ENCODE data around the gene MYMX. TPM values are rescaled to one million over a fixed set of nuclear protein-coding genes. Genes with fewer than 3 reads are reported as not detected.

Gene MYMX
- total and polyA plus RNA-seq, 2 of the 13 experiments (the other 11 are each of a cell fraction or from before 2014, with no cell fraction given): not detected

- TF ChIP-seq CBFB (CRISPR knock-in tag; IDR thresholded peaks at IDR 0.05) (no peak), TCF12 (IDR thresholded peaks at IDR 0.05) (no peak), TCF12 (CRISPR knock-in tag; IDR thresholded peaks at IDR 0.05) (no peak), KDM1A (CRISPR knock-in tag; IDR thresholded peaks at IDR 0.05) (no peak), ZNF101 (CRISPR knock-in tag; IDR thresholded peaks at IDR 0.05; ENCODE audit: borderline replicate concordance, low read depth) (no peak), SMAD3 (CRISPR knock-in tag; IDR thresholded peaks at IDR 0.05) (no peak), ZNF10 (CRISPR knock-in tag; IDR thresholded peaks at IDR 0.05; ENCODE audit: borderline replicate concordance, low read depth) (no peak), NAIF1 (CRISPR knock-in tag; IDR thresholded peaks at IDR 0.05; ENCODE audit: borderline replicate concordance) (no peak), ONECUT2 (CRISPR knock-in tag; IDR thresholded peaks at IDR 0.05) (no peak), ATF4 (CRISPR knock-in tag; IDR thresholded peaks at IDR 0.05) (no peak), ZNF468 (CRISPR knock-in tag; IDR thresholded peaks at IDR 0.05) (no peak), ZNF337 (CRISPR knock-in tag; IDR thresholded peaks at IDR 0.05; ENCODE audit: borderline replicate concordance, low read depth) (no peak), ZNF879 (CRISPR knock-in tag; IDR thresholded peaks at IDR 0.05) (no peak), KLF9 (CRISPR knock-in tag; IDR thresholded peaks at IDR 0.05; ENCODE audit: low read depth) (no peak), NR3C1 (CRISPR knock-in tag; IDR thresholded peaks at IDR 0.05) (no peak), CBX5 (CRISPR knock-in tag; IDR thresholded peaks at IDR 0.05; ENCODE audit: borderline replicate concordance) (no peak; the same call in 1 of the 2 replicates), RBM39 (IDR thresholded peaks at IDR 0.05; ENCODE audit: low read depth, low read length, poor library complexity, severe bottlenecking) (no peak), REPIN1 (CRISPR knock-in tag; IDR thresholded peaks at IDR 0.05; ENCODE audit: borderline replicate concordance, low read depth) (no peak), CTCF (CRISPR knock-in tag; IDR thresholded peaks at IDR 0.05) (peak; percentile 6; the same call in 1 of the 2 replicates), XBP1 (CRISPR knock-in tag; IDR thresholded peaks at IDR 0.05) (no peak), NFATC3 (CRISPR knock-in tag; IDR thresholded peaks at IDR 0.05) (no peak), ZNF607 (CRISPR knock-in tag; IDR thresholded peaks at IDR 0.05; ENCODE audit: borderline replicate concordance) (no peak), ATF7 (IDR thresholded peaks at IDR 0.05) (no peak), ATF7 (CRISPR knock-in tag; IDR thresholded peaks at IDR 0.05) (no peak), PAWR (CRISPR knock-in tag; IDR thresholded peaks at IDR 0.05; ENCODE audit: borderline replicate concordance) (no peak), IRF9 (CRISPR knock-in tag; IDR thresholded peaks at IDR 0.05; ENCODE audit: borderline replicate concordance) (no peak), SSRP1 (CRISPR knock-in tag; IDR thresholded peaks at IDR 0.05) (no peak)
- TF ChIP-seq, protein P1, sequence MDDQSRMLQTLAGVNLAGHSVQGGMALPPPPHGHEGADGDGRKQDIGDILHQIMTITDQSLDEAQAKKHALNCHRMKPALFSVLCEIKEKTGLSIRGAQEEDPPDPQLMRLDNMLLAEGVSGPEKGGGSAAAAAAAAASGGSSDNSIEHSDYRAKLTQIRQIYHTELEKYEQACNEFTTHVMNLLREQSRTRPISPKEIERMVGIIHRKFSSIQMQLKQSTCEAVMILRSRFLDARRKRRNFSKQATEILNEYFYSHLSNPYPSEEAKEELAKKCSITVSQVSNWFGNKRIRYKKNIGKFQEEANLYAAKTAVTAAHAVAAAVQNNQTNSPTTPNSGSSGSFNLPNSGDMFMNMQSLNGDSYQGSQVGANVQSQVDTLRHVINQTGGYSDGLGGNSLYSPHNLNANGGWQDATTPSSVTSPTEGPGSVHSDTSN (CRISPR knock-in tag; IDR thresholded peaks at IDR 0.05; ENCODE audit: borderline replicate concordance): no peak
These were observed 24.2 kb upstream of the MYMX start (continued) for GRCh38 chr6:44192428-44193041.
